Measurements from ENCODE around the gene KCNK5.

DNA sequence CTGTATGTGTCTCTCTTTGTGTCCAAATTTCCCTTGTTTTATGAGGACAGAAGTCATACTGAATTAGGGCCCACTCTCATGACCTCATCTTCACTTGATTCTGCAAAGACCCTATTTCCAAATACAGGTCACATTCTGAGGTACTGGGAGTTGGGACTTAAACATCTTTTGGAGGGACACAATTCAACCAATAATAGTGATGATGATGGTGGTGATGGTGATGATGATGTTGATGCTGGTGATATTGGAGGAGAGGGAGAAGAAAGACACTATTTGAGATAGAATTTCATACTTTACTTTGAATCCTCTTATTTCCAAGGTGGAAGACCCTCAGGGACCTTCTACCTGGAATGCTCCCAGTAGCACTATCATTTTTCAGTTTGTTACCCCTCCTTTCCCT is 21.2 kb upstream of the KCNK5 start:
- TF ChIP-seq, protein P1, sequence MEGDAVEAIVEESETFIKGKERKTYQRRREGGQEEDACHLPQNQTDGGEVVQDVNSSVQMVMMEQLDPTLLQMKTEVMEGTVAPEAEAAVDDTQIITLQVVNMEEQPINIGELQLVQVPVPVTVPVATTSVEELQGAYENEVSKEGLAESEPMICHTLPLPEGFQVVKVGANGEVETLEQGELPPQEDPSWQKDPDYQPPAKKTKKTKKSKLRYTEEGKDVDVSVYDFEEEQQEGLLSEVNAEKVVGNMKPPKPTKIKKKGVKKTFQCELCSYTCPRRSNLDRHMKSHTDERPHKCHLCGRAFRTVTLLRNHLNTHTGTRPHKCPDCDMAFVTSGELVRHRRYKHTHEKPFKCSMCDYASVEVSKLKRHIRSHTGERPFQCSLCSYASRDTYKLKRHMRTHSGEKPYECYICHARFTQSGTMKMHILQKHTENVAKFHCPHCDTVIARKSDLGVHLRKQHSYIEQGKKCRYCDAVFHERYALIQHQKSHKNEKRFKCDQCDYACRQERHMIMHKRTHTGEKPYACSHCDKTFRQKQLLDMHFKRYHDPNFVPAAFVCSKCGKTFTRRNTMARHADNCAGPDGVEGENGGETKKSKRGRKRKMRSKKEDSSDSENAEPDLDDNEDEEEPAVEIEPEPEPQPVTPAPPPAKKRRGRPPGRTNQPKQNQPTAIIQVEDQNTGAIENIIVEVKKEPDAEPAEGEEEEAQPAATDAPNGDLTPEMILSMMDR (IDR thresholded peaks at IDR 0.05; ENCODE audit: insufficient read depth, low read length, poor library complexity, severe bottlenecking): no peak
- no peak for TF ChIP-seq EZH2phosphoT487 (conservative IDR thresholded peaks at IDR 0.05; ENCODE audit: low read length)
